ENCODE results near the gene TRMT44.

DNA sequence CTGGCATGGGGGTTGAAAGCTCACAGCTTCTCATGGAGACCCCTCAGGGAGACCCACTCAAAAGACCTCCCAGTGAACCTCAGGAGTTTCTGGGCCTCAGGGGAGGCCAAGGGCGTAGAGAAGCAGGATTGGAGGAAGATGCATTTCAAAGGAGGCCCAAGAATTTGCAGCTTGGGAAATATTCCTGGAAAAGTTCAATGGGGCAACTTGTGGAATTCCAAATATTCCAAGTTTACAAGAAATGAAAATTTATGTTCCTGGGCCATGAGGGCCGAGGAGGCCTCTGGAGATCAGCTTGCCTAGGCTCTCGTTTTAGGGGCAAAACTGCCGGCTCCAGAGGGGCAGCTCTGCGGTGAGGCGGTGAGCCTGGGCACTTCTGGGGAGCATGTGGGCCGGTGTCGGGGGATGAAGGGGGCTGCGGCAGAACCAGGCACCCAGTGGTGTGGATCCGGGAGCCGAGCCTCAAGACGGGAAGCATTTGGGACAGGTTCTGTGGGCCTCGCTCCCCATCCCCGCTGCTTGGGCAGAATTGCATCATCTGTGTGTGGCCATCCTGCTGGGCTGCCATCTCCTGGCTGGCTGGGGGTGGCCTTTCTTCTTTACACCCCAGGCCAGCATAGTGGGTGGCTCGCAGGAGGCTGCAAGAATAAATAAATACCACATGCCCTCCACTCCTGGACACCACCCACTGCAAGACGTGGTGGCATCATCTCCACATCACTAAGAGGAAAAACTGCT is 85.0 kb downstream of the TRMT44 start:
- TF ChIP-seq SP1 (IDR thresholded peaks at IDR 0.05): no peak
- TF ChIP-seq NFRKB (IDR thresholded peaks at IDR 0.05): no peak
- no peak for TF ChIP-seq BHLHE40 (IDR thresholded peaks at IDR 0.05; ENCODE audit: borderline replicate concordance)
- no peak for TF ChIP-seq TARDBP (IDR thresholded peaks at IDR 0.05)
- no peak for TF ChIP-seq ARNT (IDR thresholded peaks at IDR 0.05)
- TF ChIP-seq ZNF384 (IDR thresholded peaks at IDR 0.05): no peak
- TF ChIP-seq FOXA1 (IDR thresholded peaks at IDR 0.05): no peak
- TF ChIP-seq LEF1 (IDR thresholded peaks at IDR 0.05; ENCODE audit: borderline replicate concordance): no peak
- TF ChIP-seq SUZ12 (IDR thresholded peaks at IDR 0.05): no peak
- no peak for TF ChIP-seq FOXM1 (IDR thresholded peaks at IDR 0.05; ENCODE audit: borderline replicate concordance)
- TF ChIP-seq FOXK2 (IDR thresholded peaks at IDR 0.05): no peak
